ENCODE results near the gene GBE1. TPM values are rescaled to one million over a fixed set of nuclear protein-coding genes. Genes with fewer than 3 reads are reported as not detected.

The GBE1 gene
- total RNA-seq, 1 donor from 2014 or later = 34.4 TPM

DNA sequence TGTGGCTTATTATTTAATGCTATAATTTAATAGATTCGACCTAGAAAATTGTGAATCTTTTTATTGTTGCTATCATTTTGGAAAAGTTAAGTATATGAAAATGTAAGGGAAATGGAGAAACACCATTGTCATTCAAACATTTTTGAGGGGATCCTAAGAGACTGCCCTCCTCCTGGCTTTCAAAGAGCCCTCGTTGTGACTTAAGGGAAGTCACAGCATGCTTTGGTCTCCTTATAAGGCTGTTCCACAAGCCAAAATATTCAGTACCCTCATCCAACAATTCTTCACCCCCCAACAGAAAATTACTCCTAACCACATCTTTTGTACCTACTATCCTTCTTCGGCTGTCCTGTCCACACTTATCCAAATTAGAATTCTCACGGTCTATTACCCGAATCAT lies 140.2 kb downstream of the GBE1 start:
- no peak overlapping the region for H3K27ac ChIP-seq

GRCh38 chr3:81620849-81621248 lies 140.6 kb downstream of the GBE1 start:
- no peaks in the 10 kb centered on the region for H3K79me2 ChIP-seq (ENCODE audit: low read depth)
- TF ChIP-seq, protein P1, sequence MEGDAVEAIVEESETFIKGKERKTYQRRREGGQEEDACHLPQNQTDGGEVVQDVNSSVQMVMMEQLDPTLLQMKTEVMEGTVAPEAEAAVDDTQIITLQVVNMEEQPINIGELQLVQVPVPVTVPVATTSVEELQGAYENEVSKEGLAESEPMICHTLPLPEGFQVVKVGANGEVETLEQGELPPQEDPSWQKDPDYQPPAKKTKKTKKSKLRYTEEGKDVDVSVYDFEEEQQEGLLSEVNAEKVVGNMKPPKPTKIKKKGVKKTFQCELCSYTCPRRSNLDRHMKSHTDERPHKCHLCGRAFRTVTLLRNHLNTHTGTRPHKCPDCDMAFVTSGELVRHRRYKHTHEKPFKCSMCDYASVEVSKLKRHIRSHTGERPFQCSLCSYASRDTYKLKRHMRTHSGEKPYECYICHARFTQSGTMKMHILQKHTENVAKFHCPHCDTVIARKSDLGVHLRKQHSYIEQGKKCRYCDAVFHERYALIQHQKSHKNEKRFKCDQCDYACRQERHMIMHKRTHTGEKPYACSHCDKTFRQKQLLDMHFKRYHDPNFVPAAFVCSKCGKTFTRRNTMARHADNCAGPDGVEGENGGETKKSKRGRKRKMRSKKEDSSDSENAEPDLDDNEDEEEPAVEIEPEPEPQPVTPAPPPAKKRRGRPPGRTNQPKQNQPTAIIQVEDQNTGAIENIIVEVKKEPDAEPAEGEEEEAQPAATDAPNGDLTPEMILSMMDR (IDR thresholded peaks at IDR 0.05) = no peak
- no peak for TF ChIP-seq EZH2 (IDR thresholded peaks at IDR 0.05)
- TF ChIP-seq EZH2phosphoT487 (IDR thresholded peaks at IDR 0.05) = no peak
- Mint-ChIP-seq H3K27ac (no peak overlapping the region), H3K27me3 (ENCODE audit: insufficient read depth, low read depth) (no peaks in the 10 kb centered on the region), H3K9me3 (no peaks in the 10 kb centered on the region), H3K4me1 (no peaks in the 10 kb centered on the region), H3K4me3 (no peak overlapping the region), H3K36me3 (no peaks in the 10 kb centered on the region)
- H3K27ac ChIP-seq = no peak overlapping the region
- H4K20me1 ChIP-seq (ENCODE audit: low read depth) = no peaks in the 10 kb centered on the region
- H3K9me3 ChIP-seq (ENCODE audit: low read depth) = no peaks in the 10 kb centered on the region
- no peaks in the 10 kb centered on the region for H3F3A ChIP-seq (ENCODE audit: low read depth)
- H3K36me3 ChIP-seq = no peaks in the 10 kb centered on the region
- H3K4me1 ChIP-seq = no peaks in the 10 kb centered on the region
- H3K4me3 ChIP-seq = no peak overlapping the region
- no peak for DNase-seq (ENCODE audit: low spot score)
- no peaks in the 10 kb centered on the region for H3K27me3 ChIP-seq
- no peak overlapping the region for H3K4me2 ChIP-seq
- no peak overlapping the region for H2AFZ ChIP-seq (replicated peaks)
- no peak overlapping the region for H3K9ac ChIP-seq

More for the DNA sequence above, 140.2 kb downstream of the GBE1 start:
- Mint-ChIP-seq H3K27ac (no peak overlapping the region), H3K4me1 (no peaks in the 10 kb centered on the region), H3K4me3 (no peak overlapping the region), H3K27me3 (ENCODE audit: insufficient read depth, low read depth) (no peaks in the 10 kb centered on the region), H3K9me3 (no peaks in the 10 kb centered on the region), H3K36me3 (no peaks in the 10 kb centered on the region)
- Histone ChIP-seq H2AFZ (replicated peaks) (no peak overlapping the region), H3K79me2 (ENCODE audit: low read depth) (no peaks in the 10 kb centered on the region), H3K4me3 (no peak overlapping the region), H3K27me3 (no peaks in the 10 kb centered on the region), H3K36me3 (no peaks in the 10 kb centered on the region), H3F3A (ENCODE audit: low read depth) (no peaks in the 10 kb centered on the region), H3K4me1 (peaks cover 3% of the 10 kb centered on the region), H3K9ac (no peak overlapping the region), H3K9me3 (ENCODE audit: low read depth) (no peaks in the 10 kb centered on the region), H4K20me1 (ENCODE audit: low read depth) (no peaks in the 10 kb centered on the region), H3K4me2 (no peak overlapping the region)
- no peak for TF ChIP-seq EZH2 (IDR thresholded peaks at IDR 0.05)
- TF ChIP-seq, protein P1 (IDR thresholded peaks at IDR 0.05) = no peak
- no peak for DNase-seq (ENCODE audit: low spot score)

GRCh38 chr3:81612768-81613167 lies 148.7 kb downstream of the GBE1 start:
- H3K27me3 Mint-ChIP-seq (ENCODE audit: insufficient read depth, low read depth) = no peaks in the 10 kb centered on the region
- no peaks in the 10 kb centered on the region for H3K36me3 ChIP-seq
- no peak overlapping the region for H3K27ac Mint-ChIP-seq
- no peak for TF ChIP-seq EZH2 (IDR thresholded peaks at IDR 0.05)
- TF ChIP-seq, protein P1 (IDR thresholded peaks at IDR 0.05) = no peak
- no peak for TF ChIP-seq EZH2phosphoT487 (IDR thresholded peaks at IDR 0.05)
- H3K4me3 ChIP-seq = no peak overlapping the region
- no peaks in the 10 kb centered on the region for H3K27me3 ChIP-seq
- H3K9ac ChIP-seq = no peak overlapping the region
- H3K4me1 Mint-ChIP-seq = no peaks in the 10 kb centered on the region
- H3K4me3 Mint-ChIP-seq = no peak overlapping the region
- H2AFZ ChIP-seq (replicated peaks) = no peak overlapping the region
- H3F3A ChIP-seq (ENCODE audit: low read depth) = no peaks in the 10 kb centered on the region
- no peaks in the 10 kb centered on the region for H4K20me1 ChIP-seq (ENCODE audit: low read depth)
- no peaks in the 10 kb centered on the region for H3K36me3 Mint-ChIP-seq
- no peaks in the 10 kb centered on the region for H3K79me2 ChIP-seq (ENCODE audit: low read depth)
- DNase-seq (ENCODE audit: low spot score) = no peak
- H3K4me1 ChIP-seq = no peaks in the 10 kb centered on the region
- H3K4me2 ChIP-seq = no peak overlapping the region
- no peaks in the 10 kb centered on the region for H3K9me3 ChIP-seq (ENCODE audit: low read depth)
- no peak overlapping the region for H3K27ac ChIP-seq
- H3K9me3 Mint-ChIP-seq = no peaks in the 10 kb centered on the region

All from neural progenitor cell (in vitro differentiated cells).